SH-SY5Y (cell line): Measurements from ENCODE around the gene FBXL7.

ENCODE experiments used
- GATA2 ChIP-seq: IDR thresholded peaks from 2 replicates; pipeline ENCODE4 v1.6.1; 2011; ENCODE audit warnings: mild to moderate bottlenecking, low read depth, low read length
- GATA3 ChIP-seq: IDR thresholded peaks from 2 replicates; pipeline ENCODE4 v1.6.1; 2011; ENCODE audit warnings: low read depth, mild to moderate bottlenecking, low read length, moderate library complexity

DNA sequence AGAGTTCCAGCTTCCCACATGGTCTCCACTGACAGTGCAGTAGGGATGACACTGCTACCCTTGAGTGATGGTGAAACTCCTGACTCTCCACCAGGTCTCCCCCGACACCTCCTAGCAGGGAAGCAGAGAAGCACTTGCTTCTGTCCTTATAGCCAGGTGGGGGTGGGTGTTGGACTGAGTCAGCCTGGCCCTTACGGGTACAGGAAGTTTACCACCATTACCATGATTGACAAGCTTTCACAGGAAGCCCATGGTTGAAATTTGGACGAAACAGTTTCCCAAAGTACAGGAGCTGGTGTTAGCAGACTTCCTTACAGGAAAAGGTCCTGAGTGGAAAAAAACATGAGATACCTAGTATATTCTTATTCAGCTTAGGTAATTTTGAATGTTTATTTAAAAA, 3.1 kb upstream of the FBXL7 start:
- TF ChIP-seq GATA2: no peak
- TF ChIP-seq GATA3: no peak
